B cell (primary cell): ENCODE data around the gene APOL6. TPM values are rescaled to one million over a fixed set of nuclear protein-coding genes. Genes with fewer than 3 reads are reported as not detected.

ENCODE experiments used
- ATAC-seq: fragments of 200-7000 bp; cut with Tn5 transposase; one replicate; pipeline ENCODE4 v1.10.0; 2021; ENCODE audit warnings: low read depth, mild to moderate bottlenecking, moderate number of reproducible peaks, moderate library complexity
- CTCF ChIA-PET: fragments of 350-600 bp; sonication (Branson Sonifier 250); formaldehyde crosslinking; loops from one replicate; lab custom pipeline; 2021; ENCODE audit warnings: antibody characterized with exemption, inconsistent platforms; lab: Charles Lee
- POLR2A ChIA-PET: fragments of 350-600 bp; sonication (Branson Sonifier 250); formaldehyde crosslinking; loops from one replicate; lab custom pipeline; 2021; ENCODE audit warnings: antibody characterized with exemption; lab: Charles Lee
- DNase-seq: peaks from one replicate; pipeline ENCODE4 v3.0.0; 2013
- H2AFZ ChIP-seq: 2 replicates; pipeline ENCODE4 v1.6.1; 2012; ENCODE audit warnings: mild to moderate bottlenecking, low read depth, low read length; ENCODE audit not compliant: insufficient read depth, poor library complexity, severe bottlenecking
- H3K27ac ChIP-seq, 2 donors: 1 replicate in 1 of 2; 2 replicates in 1 of 2; pipeline ENCODE4 v1.5.1; 2012 to 2013; ENCODE audit warnings: low read length in 2 of 2, mild to moderate bottlenecking in 2 of 2, moderate library complexity in 1 of 2
- H3K27me3 ChIP-seq, 4 experiments: fragments of 200-600 bp in 1 of 4; sonication (generic) in 1 of 4; replicated peaks in 1 of 4; 1 replicate in 2 of 4; 2 replicates in 2 of 4; pipeline versions ENCODE4 v1.6.1 to v1.7.0; 2013 to 2016; ENCODE audit warnings: low read length in 3 of 4, mild to moderate bottlenecking in 2 of 4, mixed read lengths in 1 of 4, moderate library complexity in 1 of 4; ENCODE audit not compliant: insufficient read depth in 4 of 4, control insufficient read depth in 3 of 4; ENCODE audit errors: control extremely low read depth in 1 of 4
- H3K36me3 ChIP-seq, 2 experiments: replicated peaks in 1 of 2; 1 replicate in 1 of 2; 2 replicates in 1 of 2; pipeline versions ENCODE4 v1.6.1 to v1.7.1; 2013; ENCODE audit warnings: low read length in 1 of 2; ENCODE audit not compliant: insufficient read depth in 2 of 2, control insufficient read depth in 1 of 2; ENCODE audit errors: control extremely low read depth in 1 of 2, extremely low read depth in 1 of 2
- H3K4me1 ChIP-seq, 2 donors: fragments of 200-600 bp in 1 of 2; sonication (generic) in 1 of 2; 1 replicate in 1 of 2; 2 replicates in 1 of 2; pipeline versions ENCODE4 v1.5.1 to v1.6.1; 2013 to 2017; ENCODE audit warnings: low read length in 2 of 2; ENCODE audit not compliant: control insufficient read depth in 2 of 2, insufficient read depth in 2 of 2
- H3K4me2 ChIP-seq: replicated peaks from 2 replicates; pipeline ENCODE3; 2012; ENCODE audit warnings: mild to moderate bottlenecking, low read depth, low read length; ENCODE audit not compliant: poor library complexity, severe bottlenecking
- H3K4me3 ChIP-seq, 5 experiments: fragments of 200-600 bp in 1 of 5; sonication (generic) in 1 of 5; 1 replicate in 3 of 5; 2 replicates in 2 of 5; pipeline versions ENCODE4 v1.5.1 to v1.7.0; 2011 to 2016; ENCODE audit warnings: low read length in 4 of 5, mild to moderate bottlenecking in 4 of 5, low read depth in 2 of 5, control low read depth in 1 of 5, moderate library complexity in 1 of 5; ENCODE audit not compliant: insufficient read depth in 1 of 5; ENCODE audit errors: control extremely low read depth in 1 of 5, extremely low read depth in 1 of 5
- H3K79me2 ChIP-seq: fragments of 200-600 bp; sonication (generic); one replicate; pipeline ENCODE4 v1.6.0; 2016; ENCODE audit warnings: low read length; ENCODE audit not compliant: control insufficient read depth, insufficient read depth
- H3K9ac ChIP-seq: fragments of 200-600 bp; sonication (generic); 2 replicates; pipeline ENCODE4 v1.6.1; 2017; ENCODE audit warnings: mild to moderate bottlenecking, low read length, moderate library complexity
- H3K9me3 ChIP-seq, 3 donors: one replicate each; pipeline versions ENCODE4 v1.6.1 to v1.7.1; 2013; ENCODE audit warnings: low read length in 2 of 3; ENCODE audit not compliant: control insufficient read depth in 2 of 3, insufficient read depth in 1 of 3; ENCODE audit errors: control extremely low read depth in 1 of 3
- H4K20me1 ChIP-seq: 2 replicates; pipeline ENCODE4 v1.6.0; 2012; ENCODE audit warnings: mild to moderate bottlenecking, low read length; ENCODE audit not compliant: insufficient read depth, control insufficient read depth, poor library complexity, severe bottlenecking
- H3K27ac Mint-ChIP-seq: one replicate; pipeline ENCODE4 v1.8.0; 2021; ENCODE audit warnings: mixed read lengths
- H3K27me3 Mint-ChIP-seq: one replicate; pipeline ENCODE4 v1.8.0; 2021; ENCODE audit warnings: mixed read lengths
- H3K4me1 Mint-ChIP-seq: one replicate; pipeline ENCODE4 v1.8.0; 2021; ENCODE audit warnings: mixed read lengths
- H3K4me3 Mint-ChIP-seq: one replicate; pipeline ENCODE4 v1.8.0; 2021; ENCODE audit warnings: mixed read lengths
- H3K9me3 Mint-ChIP-seq: one replicate; pipeline ENCODE4 v1.8.0; 2022; ENCODE audit warnings: mixed read lengths; ENCODE audit not compliant: insufficient read depth
- EZH2 ChIP-seq: IDR thresholded peaks from 2 replicates; pipeline ENCODE4 v1.6.1; 2012; ENCODE audit warnings: borderline replicate concordance, low read depth, mild to moderate bottlenecking, moderate library complexity, low read length; ENCODE audit not compliant: insufficient read depth, poor library complexity, severe bottlenecking
- WGBS: methylation state at CpG from one replicate; pipeline ENCODE4 v1.1.5; 2013; ENCODE audit warnings: missing lambda C conversion rate; ENCODE audit not compliant: insufficient coverage; 5-methylcytosine and 5-hydroxymethylcytosine counted together
- intact Hi-C: fragments of 100-400 bp; cut with micrococcal nuclease; formaldehyde crosslinking; loops from one replicate; pipeline ENCODE4 v1.10.0; 2022
- polyA plus RNA-seq: library from polyadenylated mRNA; depleted of rRNA; stranded (reverse); fragments of >200 nt; gene quantifications from 2 replicates; pipeline ENCODE4 v1.2.3, GENCODE V29; 2012
- total RNA-seq, 2 donors: library from RNA; stranded (reverse); fragments of 120-200 nt in 1 of 2; gene quantifications; 1 replicate in 1 of 2; 2 replicates in 1 of 2; pipeline versions ENCODE4 v1.2.3 to v1.2.4, GENCODE V29; 2013 to 2022
- TF ChIP-seq, protein P1 (sequence below): fragments of 200-600 bp; IDR thresholded peaks from one replicate; pipeline ENCODE4 v1.8.0; 2022; ENCODE audit warnings: antibody characterized with exemption, mild to moderate bottlenecking

Gene APOL6
- total and polyA plus RNA-seq, 2 donors (not counting 1 experiment from before 2014, with no cell fraction given) = 2.3 to 7.0 TPM

DNA sequence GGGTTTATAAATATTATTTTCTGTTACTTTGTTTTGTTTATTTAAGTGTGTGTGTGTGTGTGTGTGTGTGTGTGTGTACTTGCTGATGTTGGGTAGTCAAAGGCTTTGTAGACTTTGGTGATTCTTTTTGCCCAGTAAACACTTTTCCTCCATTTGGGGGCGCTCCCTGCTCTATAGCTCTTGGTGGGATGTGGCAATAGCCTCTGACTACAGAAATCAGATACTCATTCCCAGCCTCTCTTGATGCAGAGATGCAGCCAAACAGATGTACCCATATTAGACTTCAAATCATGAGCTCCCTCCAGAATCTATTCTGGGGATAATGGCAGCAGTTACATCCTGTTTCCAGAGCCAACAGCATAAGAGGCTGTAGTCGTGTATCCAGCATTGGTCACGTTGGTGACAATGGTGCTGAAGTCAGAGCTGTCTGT is 36.0 kb downstream of the APOL6 start:
- H4K20me1 ChIP-seq = no peaks in the 10 kb centered on the region
- peaks cover 0 to 14% (median 9%) of the 10 kb centered on the region in 3 donors for H3K9me3 ChIP-seq
- DNase-seq (no peak), ATAC-seq (no peak)
- WGBS = 100% methylated on average over 1 of the region's 3 CpGs
- no peak for TF ChIP-seq EZH2
- TF ChIP-seq, protein P1, sequence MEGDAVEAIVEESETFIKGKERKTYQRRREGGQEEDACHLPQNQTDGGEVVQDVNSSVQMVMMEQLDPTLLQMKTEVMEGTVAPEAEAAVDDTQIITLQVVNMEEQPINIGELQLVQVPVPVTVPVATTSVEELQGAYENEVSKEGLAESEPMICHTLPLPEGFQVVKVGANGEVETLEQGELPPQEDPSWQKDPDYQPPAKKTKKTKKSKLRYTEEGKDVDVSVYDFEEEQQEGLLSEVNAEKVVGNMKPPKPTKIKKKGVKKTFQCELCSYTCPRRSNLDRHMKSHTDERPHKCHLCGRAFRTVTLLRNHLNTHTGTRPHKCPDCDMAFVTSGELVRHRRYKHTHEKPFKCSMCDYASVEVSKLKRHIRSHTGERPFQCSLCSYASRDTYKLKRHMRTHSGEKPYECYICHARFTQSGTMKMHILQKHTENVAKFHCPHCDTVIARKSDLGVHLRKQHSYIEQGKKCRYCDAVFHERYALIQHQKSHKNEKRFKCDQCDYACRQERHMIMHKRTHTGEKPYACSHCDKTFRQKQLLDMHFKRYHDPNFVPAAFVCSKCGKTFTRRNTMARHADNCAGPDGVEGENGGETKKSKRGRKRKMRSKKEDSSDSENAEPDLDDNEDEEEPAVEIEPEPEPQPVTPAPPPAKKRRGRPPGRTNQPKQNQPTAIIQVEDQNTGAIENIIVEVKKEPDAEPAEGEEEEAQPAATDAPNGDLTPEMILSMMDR = no peak
- Mint-ChIP-seq H3K27ac (no peak overlapping the region), H3K4me3 (no peak overlapping the region), H3K4me1 (peaks cover 20% of the 10 kb centered on the region), H3K27me3 (peaks cover 8% of the 10 kb centered on the region), H3K9me3 (peaks cover 2% of the 10 kb centered on the region)
- H3K9ac ChIP-seq = no peak overlapping the region
- H3K4me2 ChIP-seq = no peak overlapping the region
- intact Hi-C loops = no loop called here
- H3K27me3 ChIP-seq = peaks cover 0 to 4% (median 0%) of the 10 kb centered on the region in 4 experiments
- POLR2A ChIA-PET = interaction anchor here (0.7 kb wide), 1 partner anchor 845 kb away, joined by 5 read pairs; no protein-coding TSS in a partner anchor
- peaks cover 14 to 15% of the 10 kb centered on the region in 2 donors for H3K4me1 ChIP-seq
- no peak overlapping the region for H2AFZ ChIP-seq
- H3K4me3 ChIP-seq = no peak overlapping the region
- H3K27ac ChIP-seq = no peak overlapping the region
- H3K79me2 ChIP-seq = no peaks in the 10 kb centered on the region
- CTCF ChIA-PET = no interaction called here
- H3K36me3 ChIP-seq = no peaks in the 10 kb centered on the region

DNA sequence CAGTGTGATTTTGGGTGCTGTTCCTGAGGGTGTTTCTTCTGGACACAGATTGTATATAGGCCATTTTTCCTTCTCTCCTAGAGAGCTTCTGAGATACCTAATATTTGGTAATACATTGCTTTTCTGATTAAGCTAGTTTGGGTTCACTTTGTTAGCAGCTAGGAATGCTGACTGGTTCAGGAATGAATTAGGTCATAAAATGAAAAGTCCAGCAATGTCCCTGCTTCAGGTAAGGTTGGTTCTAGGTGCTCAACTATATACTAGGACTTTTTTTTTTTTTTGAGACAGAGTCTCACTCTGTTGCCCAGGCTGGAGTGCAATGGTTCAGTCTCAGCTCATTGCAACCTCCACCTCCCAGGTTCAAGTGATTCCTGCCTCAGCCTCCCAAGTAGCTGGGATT is 36.5 kb downstream of the APOL6 start:
- no peak overlapping the region for H3K9ac ChIP-seq
- ATAC-seq (no peak), DNase-seq (no peak)
- H3K79me2 ChIP-seq = no peaks in the 10 kb centered on the region
- peaks cover 0 to 14% (median 9%) of the 10 kb centered on the region in 3 donors for H3K9me3 ChIP-seq
- no peaks in the 10 kb centered on the region for H4K20me1 ChIP-seq
- peaks cover 0 to 4% (median 0%) of the 10 kb centered on the region in 4 experiments for H3K27me3 ChIP-seq
- CTCF ChIA-PET = no interaction called here
- no peak overlapping the region for H3K27ac Mint-ChIP-seq
- peaks cover 16% of the 10 kb centered on the region for H3K4me1 Mint-ChIP-seq
- intact Hi-C loops = no loop called here
- H3K4me3 Mint-ChIP-seq = no peak overlapping the region
- TF ChIP-seq, protein P1 = no peak
- TF ChIP-seq EZH2 = no peak
- no peaks in the 10 kb centered on the region for H3K36me3 ChIP-seq
- peaks cover 2% of the 10 kb centered on the region for H3K9me3 Mint-ChIP-seq
- no peak overlapping the region for H3K4me3 ChIP-seq
- POLR2A ChIA-PET = interaction anchor here (0.7 kb wide), 1 partner anchor 845 kb away, joined by 5 read pairs; no protein-coding TSS in a partner anchor
- H3K4me1 ChIP-seq = peaks cover 14 to 15% of the 10 kb centered on the region in 2 donors
- peaks cover 8% of the 10 kb centered on the region for H3K27me3 Mint-ChIP-seq
- H3K27ac ChIP-seq = no peak overlapping the region
- no peak overlapping the region for H2AFZ ChIP-seq
- H3K4me2 ChIP-seq = no peak overlapping the region
